Erythroblast (primary cell): Measurements from ENCODE around the gene EDNRB.

Experiments
- GATA1 ChIP-seq: IDR thresholded peaks from 2 replicates; pipeline ENCODE4 v1.6.1; 2011; ENCODE audit warnings: low read depth, mild to moderate bottlenecking, control low read depth, low read length, moderate library complexity
- POLR2A ChIP-seq: IDR thresholded peaks from 2 replicates; pipeline ENCODE4 v1.6.1; 2011; ENCODE audit warnings: mild to moderate bottlenecking, low read length

DNA sequence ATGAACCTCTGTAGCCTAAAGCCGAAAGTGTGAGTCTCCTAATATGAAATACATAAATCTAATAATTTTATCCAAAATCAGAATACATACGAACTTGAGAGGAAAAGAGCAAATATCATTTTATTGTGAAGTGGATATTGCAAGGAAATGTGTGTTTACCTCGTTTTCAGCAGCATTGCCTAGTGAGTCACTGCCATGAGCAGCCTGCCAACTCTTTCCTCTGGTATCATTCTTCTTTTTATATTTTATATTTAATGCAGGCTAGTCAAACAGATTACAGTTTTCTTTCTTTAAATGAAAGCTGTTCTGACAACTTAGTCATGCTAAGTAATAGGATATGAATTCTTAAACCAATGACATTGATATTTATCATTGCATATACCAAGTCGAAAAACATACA is 44.2 kb downstream of the EDNRB start:
- TF ChIP-seq POLR2A, result no peak
- no peak for TF ChIP-seq GATA1
